Measurements from ENCODE around the gene SGCD. TPM values are rescaled to one million over a fixed set of nuclear protein-coding genes. Genes with fewer than 3 reads are reported as not detected.

SGCD gene
- total and polyA plus RNA-seq, 2 experiments from 2014 or later, result 0.77 to 1.3 TPM

DNA sequence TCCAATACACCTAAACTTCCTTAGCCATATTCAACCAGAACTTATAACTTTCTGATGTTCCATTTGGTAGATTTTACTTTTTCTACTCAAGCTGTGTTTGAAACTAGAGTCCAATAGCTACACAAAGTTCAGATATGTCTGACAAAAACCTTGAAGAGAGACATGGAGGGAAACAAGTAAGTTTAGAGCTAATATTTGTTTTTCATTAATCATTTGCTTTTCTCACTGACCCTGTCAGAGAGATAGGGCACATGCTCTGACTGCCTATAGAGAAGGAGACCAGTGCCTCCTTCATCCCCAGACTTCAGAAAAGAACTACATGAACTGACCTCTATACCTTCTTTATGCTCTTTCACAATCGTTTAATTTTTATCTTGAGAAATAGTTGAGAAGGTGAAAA lies 366.1 kb downstream of the SGCD start:
- no peaks in the 10 kb centered on the region for H3K27me3 ChIP-seq
- TF ChIP-seq, protein P1, sequence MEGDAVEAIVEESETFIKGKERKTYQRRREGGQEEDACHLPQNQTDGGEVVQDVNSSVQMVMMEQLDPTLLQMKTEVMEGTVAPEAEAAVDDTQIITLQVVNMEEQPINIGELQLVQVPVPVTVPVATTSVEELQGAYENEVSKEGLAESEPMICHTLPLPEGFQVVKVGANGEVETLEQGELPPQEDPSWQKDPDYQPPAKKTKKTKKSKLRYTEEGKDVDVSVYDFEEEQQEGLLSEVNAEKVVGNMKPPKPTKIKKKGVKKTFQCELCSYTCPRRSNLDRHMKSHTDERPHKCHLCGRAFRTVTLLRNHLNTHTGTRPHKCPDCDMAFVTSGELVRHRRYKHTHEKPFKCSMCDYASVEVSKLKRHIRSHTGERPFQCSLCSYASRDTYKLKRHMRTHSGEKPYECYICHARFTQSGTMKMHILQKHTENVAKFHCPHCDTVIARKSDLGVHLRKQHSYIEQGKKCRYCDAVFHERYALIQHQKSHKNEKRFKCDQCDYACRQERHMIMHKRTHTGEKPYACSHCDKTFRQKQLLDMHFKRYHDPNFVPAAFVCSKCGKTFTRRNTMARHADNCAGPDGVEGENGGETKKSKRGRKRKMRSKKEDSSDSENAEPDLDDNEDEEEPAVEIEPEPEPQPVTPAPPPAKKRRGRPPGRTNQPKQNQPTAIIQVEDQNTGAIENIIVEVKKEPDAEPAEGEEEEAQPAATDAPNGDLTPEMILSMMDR (IDR thresholded peaks at IDR 0.05; ENCODE audit: low read depth, low read length), result no peak
- no peaks in the 10 kb centered on the region for H3K9me3 ChIP-seq (ENCODE audit: low read depth)
- no peak overlapping the region for H3K4me3 ChIP-seq
- no peaks in the 10 kb centered on the region for H3K36me3 ChIP-seq
- peaks cover under 1% of the 10 kb centered on the region for H3K4me1 ChIP-seq (ENCODE audit: low read depth)
- DNase-seq (ENCODE audit: low read depth in 1 of 2, low spot score in 1 of 2), result no peak
- H3K27ac ChIP-seq, result no peak overlapping the region

DNA sequence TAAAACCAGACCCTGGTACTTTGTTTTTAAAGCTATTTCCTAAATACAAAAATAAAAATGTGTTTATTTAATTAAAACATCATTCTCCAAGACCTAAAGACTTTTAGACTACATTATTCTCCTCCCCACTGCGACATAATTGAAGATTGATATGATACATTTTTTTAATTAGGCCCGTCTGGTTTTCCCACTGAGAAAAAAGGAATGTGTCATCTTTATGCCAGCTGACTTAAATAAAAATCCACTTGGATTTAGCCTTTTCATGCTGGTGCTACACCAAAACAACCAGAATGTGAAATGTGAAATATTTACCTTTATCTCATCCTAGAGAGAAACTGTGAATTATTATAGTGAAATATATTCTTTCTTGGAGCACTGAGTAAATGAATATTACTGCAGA lies 367.6 kb downstream of the SGCD start:
- no peaks in the 10 kb centered on the region for H3K27me3 ChIP-seq
- no peaks in the 10 kb centered on the region for H3K4me1 ChIP-seq (ENCODE audit: low read depth)
- H3K4me3 ChIP-seq, result no peak overlapping the region
- DNase-seq (ENCODE audit: low read depth in 1 of 2, low spot score in 1 of 2), result no peak
- H3K9me3 ChIP-seq (ENCODE audit: low read depth), result no peaks in the 10 kb centered on the region
- H3K36me3 ChIP-seq, result no peaks in the 10 kb centered on the region
- TF ChIP-seq, protein P1 (IDR thresholded peaks at IDR 0.05; ENCODE audit: low read depth, low read length), result no peak
- H3K27ac ChIP-seq, result no peak overlapping the region

DNA sequence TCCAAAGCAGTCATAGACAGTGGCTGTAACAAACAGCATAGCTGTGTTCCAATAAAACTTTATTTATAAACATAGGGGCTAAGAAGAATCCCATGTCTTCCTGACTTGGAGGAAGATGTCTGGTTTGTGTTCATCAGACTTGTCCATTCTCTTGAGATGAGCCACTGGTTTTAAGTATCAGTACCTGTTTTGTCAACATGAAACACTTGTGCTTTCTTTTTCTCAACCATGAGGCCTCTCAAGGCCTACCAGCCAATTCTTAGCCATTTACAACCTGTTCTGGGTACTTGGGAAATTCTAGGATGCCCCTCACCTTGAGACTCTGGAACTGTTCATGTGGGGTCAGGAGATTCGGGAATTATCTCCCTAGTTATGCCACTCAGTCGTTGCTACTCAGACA lies 368.8 kb downstream of the SGCD start:
- no peaks in the 10 kb centered on the region for H3K4me1 ChIP-seq (ENCODE audit: low read depth)
- no peak overlapping the region for H3K4me3 ChIP-seq
- H3K27me3 ChIP-seq, result no peaks in the 10 kb centered on the region
- H3K9me3 ChIP-seq (ENCODE audit: low read depth), result no peaks in the 10 kb centered on the region
- H3K36me3 ChIP-seq, result no peaks in the 10 kb centered on the region
- no peak for DNase-seq (ENCODE audit: low read depth in 1 of 2, low spot score in 1 of 2)
- no peak overlapping the region for H3K27ac ChIP-seq
- TF ChIP-seq, protein P1 (IDR thresholded peaks at IDR 0.05; ENCODE audit: low read depth, low read length), result no peak

DNA sequence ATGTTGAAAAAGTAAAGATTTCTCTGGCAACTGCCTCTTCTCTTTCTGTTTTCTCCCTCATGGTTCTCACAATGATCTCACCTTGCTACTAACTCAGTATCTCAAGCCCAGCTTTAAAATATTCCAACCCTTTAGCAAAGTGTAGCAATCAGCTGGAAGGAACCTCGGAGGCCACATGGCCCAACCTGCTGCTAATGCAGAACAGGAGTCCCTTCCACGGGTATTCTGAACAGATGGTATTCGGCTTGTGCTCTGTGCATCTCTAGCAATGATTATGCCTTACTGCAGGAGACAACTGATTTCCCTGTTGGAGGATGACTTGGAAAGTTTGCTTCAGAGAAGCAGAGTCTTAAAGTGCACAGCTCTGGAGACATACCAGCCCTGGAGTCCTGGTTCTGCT lies 371.4 kb downstream of the SGCD start:
- Histone ChIP-seq H3K4me1 (ENCODE audit: low read depth) (no peaks in the 10 kb centered on the region), H3K36me3 (no peaks in the 10 kb centered on the region), H3K4me3 (no peak overlapping the region), H3K27me3 (no peaks in the 10 kb centered on the region), H3K9me3 (ENCODE audit: low read depth) (no peaks in the 10 kb centered on the region), H3K27ac (no peak overlapping the region)
- no peak for DNase-seq (ENCODE audit: low read depth in 1 of 2, low spot score in 1 of 2)
- TF ChIP-seq, protein P1 (IDR thresholded peaks at IDR 0.05; ENCODE audit: low read depth, low read length), result no peak

DNA sequence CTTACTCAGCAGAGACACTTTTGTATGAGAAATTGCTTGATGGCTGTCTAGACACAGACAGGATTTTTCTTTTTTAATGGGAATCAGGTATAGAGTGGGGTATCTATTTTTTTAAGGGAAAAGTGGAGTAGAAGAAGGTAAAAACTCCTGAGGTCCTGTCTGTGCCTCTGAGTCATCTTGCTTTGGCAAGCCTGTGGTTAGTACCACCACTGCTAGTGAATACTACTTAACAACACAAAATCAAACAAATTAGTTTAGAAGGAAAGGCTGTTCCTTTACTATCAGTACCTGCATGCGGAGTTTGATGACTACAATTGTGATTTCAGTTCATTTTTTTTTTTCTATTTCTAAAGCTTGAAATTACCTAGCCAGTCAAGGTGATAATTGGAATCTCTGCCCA lies 372.2 kb downstream of the SGCD start:
- H3K4me1 ChIP-seq (ENCODE audit: low read depth), result no peaks in the 10 kb centered on the region
- TF ChIP-seq, protein P1 (IDR thresholded peaks at IDR 0.05; ENCODE audit: low read depth, low read length), result no peak
- no peak overlapping the region for H3K4me3 ChIP-seq
- no peaks in the 10 kb centered on the region for H3K9me3 ChIP-seq (ENCODE audit: low read depth)
- H3K36me3 ChIP-seq, result no peaks in the 10 kb centered on the region
- H3K27me3 ChIP-seq, result no peaks in the 10 kb centered on the region
- H3K27ac ChIP-seq, result no peak overlapping the region
- DNase-seq (ENCODE audit: low read depth in 1 of 2, low spot score in 1 of 2), result no peak

DNA sequence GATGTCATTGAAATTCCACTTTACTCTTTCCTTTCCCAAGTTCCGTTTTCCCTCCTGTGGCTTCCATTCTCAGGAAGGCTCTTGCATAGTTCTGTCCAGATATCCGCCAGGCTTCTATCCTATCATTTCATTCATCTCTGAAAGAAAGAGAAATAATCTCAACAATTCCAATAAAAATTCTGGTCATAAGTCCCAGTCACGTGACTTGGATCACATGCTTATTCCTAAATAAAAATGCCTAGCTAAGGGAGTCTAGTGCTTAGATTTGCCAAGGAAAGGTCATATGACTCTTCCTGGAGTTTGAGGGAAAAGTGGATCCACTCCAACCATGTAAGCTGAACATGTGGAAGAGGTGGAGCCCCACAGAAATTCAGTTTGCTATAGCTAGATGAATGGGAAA lies 377.2 kb downstream of the SGCD start:
- Histone ChIP-seq H3K27ac (no peak overlapping the region), H3K27me3 (no peaks in the 10 kb centered on the region), H3K36me3 (no peaks in the 10 kb centered on the region), H3K4me1 (ENCODE audit: low read depth) (peaks cover 9% of the 10 kb centered on the region), H3K9me3 (ENCODE audit: low read depth) (no peaks in the 10 kb centered on the region), H3K4me3 (no peak overlapping the region)
- no peak for DNase-seq (ENCODE audit: low read depth in 1 of 2, low spot score in 1 of 2)
- TF ChIP-seq, protein P1 (IDR thresholded peaks at IDR 0.05; ENCODE audit: low read depth, low read length), result no peak
